ENCODE data around the gene MTG2.

DNA sequence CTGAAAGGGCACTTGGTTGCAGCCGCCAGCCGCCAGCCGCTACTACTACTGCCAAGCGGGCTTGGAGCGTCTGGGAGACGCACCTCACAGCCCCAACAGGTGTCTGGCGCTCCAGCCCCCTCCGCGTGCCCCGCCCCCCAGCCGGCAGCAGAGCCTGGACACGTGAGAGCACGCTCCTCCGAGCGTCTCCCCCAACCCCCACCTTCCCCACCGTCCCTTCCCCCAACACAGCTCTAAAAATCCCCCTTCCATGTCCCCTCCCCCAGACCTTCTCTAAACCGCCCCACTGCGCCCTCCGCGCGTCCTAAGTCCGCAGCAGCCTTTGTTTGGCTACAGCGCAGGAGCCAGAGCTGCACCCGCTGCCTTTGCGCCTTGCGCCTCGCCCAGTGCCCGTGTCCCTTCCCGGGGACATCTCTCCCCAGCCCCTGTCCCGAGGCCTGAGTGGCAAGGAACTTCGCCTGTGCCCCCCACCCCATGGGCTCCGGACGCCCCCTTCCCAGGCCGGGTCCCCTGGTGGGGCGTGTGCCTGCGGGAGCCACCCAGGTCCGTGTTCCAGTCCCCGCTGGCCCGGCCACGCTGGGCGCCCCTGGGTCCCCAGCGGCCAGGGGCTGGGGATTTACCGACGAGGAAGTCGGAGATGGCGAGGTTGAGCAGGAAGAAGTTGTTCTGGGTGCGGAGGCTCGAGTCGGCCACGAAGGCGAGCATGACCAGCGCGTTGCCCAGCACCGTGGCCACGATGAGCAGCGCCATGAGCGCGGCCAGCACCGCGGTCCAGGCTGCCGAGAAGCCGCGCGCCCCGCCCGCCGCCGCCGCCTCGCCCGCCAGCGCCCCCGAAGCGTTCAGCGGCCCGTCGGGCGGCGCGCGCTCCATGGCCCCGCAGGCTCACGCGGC, 36.5 kb downstream of the MTG2 start:
- TF ChIP-seq CTCF (IDR thresholded peaks at IDR 0.05) (no peak), SIN3A (IDR thresholded peaks at IDR 0.05; ENCODE audit: borderline replicate concordance, low read depth, low read length) (no peak), USF1 (IDR thresholded peaks at IDR 0.05; ENCODE audit: borderline replicate concordance, low read depth) (no peak), GATA2 (CRISPR knock-in tag; IDR thresholded peaks at IDR 0.05) (no peak), FOXM1 (IDR thresholded peaks at IDR 0.05; ENCODE audit: low read depth) (no peak), TAF1 (IDR thresholded peaks at IDR 0.05; ENCODE audit: borderline replicate concordance, low read depth, low read length) (no peak), SMC3 (IDR thresholded peaks at IDR 0.05; ENCODE audit: low read depth, low read length) (no peak), TEAD4 (IDR thresholded peaks at IDR 0.05; ENCODE audit: borderline replicate concordance, insufficient read depth) (no peak), JUND (IDR thresholded peaks at IDR 0.05) (no peak)
- TF ChIP-seq, protein P1, sequence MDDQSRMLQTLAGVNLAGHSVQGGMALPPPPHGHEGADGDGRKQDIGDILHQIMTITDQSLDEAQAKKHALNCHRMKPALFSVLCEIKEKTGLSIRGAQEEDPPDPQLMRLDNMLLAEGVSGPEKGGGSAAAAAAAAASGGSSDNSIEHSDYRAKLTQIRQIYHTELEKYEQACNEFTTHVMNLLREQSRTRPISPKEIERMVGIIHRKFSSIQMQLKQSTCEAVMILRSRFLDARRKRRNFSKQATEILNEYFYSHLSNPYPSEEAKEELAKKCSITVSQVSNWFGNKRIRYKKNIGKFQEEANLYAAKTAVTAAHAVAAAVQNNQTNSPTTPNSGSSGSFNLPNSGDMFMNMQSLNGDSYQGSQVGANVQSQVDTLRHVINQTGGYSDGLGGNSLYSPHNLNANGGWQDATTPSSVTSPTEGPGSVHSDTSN (IDR thresholded peaks at IDR 0.05): no peak
